EL (cell line): ENCODE measurements around the gene OR7G1.
A peak's percentile ranks its signal among the peaks of the same experiment; 100 is the strongest.

ENCODE experiments used
- DNase-seq: peaks from one replicate; pipeline ENCODE4 v3.0.0-alpha.2; 2016

The OR7G1 gene, protein sequence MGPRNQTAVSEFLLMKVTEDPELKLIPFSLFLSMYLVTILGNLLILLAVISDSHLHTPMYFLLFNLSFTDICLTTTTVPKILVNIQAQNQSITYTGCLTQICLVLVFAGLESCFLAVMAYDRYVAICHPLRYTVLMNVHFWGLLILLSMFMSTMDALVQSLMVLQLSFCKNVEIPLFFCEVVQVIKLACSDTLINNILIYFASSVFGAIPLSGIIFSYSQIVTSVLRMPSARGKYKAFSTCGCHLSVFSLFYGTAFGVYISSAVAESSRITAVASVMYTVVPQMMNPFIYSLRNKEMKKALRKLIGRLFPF

GRCh38 chr19:9115307-9115813, at the start of gene OR7G1:
Gene OR7G1 (minus strand): TSS chr19:9115763. CDS start chr19:9115763, 0 bp downstream.
- DNase-seq, result no peak

DNA sequence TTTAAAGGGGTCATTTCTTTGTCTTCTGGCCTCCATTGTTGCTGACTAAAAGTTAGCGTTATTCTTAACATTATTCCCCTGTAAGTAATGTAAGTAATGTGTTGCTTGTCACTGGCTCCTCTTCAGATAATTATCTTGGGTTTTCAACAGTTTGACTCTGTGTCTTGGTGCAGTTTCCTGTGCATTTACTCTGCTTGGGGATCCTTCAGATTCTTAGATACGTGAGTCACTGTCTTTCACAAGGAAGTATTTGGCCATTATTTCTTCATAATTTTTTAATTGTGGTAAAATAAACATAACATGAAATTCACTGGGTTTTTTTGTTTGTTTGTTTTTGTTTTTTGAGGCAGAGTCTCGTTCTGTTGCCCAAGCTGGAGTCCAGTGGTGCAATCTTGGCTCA, 49.7 kb upstream of the OR7G1 start:
- peak; percentile 37 for DNase-seq

GRCh38 chr19:9161427-9161826, 45.9 kb upstream of the OR7G1 start:
- no peak for DNase-seq

DNA sequence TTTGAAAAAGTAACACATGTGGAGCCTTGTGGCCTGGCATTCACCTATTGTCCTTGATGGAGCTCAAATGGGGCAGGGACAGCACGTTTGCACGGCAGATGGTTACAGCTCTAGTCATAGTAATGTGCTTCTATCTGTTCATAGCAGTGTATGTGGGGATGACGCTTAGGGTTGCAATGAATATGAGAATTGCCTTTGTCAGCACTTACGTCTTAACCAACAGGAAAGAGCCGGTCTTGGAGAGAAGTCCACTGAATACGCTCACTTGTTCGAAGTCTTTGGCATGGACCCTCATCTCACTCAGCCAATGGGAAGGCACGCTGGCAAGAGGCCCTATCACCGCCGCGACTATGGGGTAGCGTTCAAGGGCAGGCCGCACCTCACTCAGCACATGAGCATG, 44.3 kb upstream of the OR7G1 start:
- no peak for DNase-seq

- no peak for DNase-seq
Measured at GRCh38 chr19:9156304-9156703, 40.7 kb upstream of the OR7G1 start.

DNA sequence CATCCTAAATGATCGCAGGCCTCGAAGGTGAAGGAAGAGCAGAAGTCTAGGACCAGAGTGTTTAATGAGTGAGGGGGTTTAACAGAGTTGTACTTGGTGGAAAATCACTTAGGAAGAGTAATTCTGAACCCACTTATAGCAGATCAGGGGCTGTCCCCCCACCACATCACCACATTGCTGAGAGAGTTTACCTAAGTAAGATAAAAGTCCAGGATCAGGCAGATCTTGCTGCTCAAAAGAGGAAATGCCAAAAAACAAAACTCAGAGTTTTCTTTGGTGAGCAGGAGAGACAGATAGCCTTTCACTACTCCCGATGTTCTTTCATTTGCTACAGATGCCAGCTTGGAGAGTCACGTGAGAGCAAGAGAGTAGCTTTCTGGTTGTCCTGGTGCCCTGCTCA, 40.0 kb upstream of the OR7G1 start:
- DNase-seq, result no peak

DNA sequence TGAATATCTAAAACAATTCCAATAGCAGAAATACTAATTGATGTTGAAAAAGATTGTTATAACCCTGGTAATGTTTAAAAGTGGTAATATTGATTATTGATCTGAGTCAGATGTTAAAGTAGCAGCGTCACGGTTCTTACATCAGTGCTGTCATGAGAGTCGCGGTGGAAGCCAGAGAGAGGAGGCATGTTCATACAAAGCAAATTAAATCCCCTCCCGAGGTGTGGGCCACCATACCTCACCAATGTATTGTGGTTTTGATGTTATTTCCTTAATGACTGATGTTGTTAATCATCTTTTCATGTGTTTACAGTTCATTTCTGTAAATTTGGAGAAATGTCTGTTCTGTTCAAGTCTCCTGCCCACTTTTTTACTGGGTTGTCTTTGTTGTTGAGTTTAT, 35.8 kb upstream of the OR7G1 start:
- no peak for DNase-seq

DNA sequence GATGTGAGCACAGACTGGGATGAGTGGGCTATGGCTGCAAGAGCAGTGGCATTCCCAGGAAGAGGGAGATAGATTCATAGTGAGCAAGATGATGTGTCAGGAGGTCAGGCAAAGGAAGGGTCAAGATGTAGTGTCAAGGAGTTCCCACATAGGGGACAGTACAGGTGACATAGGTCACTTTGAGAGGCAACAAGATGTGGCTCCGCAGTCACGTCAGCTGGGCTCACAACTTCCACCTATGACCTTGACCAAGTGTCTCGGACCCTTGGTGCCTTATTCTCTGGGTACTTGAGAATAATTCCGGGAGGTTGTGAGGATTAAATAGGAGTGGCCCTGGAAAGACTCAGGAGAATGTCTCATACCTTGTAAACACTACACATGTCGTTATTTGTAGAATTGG, 35.1 kb upstream of the OR7G1 start:
- DNase-seq, result no peak

GRCh38 chr19:9149997-9150396, 34.4 kb upstream of the OR7G1 start:
- no peak for DNase-seq

- DNase-seq, result no peak
Measured at GRCh38 chr19:9148697-9149096, 33.1 kb upstream of the OR7G1 start.

GRCh38 chr19:9146882-9147281, 31.3 kb upstream of the OR7G1 start:
- DNase-seq, result no peak

- DNase-seq, result no peak
Measured at GRCh38 chr19:9144920-9145319, 29.4 kb upstream of the OR7G1 start.

DNA sequence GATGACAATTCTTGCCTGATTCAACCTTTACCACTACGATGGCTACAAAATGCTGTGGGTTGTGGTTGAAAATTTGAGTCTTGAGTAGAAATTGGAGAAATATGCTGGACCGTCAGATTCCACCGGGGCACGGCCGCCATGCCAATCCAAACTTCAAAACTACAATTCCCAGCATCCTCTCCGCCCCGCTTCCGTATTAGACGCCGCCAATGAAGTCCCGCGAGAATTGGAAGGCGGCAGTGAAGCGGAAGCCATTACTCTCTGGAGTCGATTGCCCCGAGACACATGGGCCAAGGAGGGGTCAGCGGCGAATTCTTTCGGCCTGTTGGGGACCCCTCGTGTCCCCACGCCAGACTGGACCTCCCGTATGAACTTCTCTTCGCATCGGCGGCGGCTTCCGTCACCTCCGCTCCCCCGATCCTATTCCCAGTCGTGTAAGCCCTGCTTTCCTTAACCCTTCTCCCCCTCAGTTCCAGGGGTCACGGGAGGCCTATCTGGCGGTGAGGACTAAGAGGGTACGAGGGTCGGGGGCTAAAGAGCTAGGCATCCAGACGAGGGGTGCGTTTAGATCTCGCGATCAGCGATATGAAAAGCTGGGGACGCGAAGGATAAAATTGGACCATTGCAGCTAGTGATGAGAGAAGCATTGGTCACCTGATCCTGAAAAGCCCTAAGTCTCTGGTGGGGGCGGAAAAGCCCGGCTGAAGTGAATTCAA, 24.8 kb upstream of the OR7G1 start, which contains the start of gene ZNF317:
ZNF317 (plus strand) TSS at position 239 of the 716 bp plus-strand sequence. CDS start 15,620 bp downstream, outside the sequence.
- peak; percentile 94 for DNase-seq

- DNase-seq, result no peak
Measured at GRCh38 chr19:9139609-9140158, 24.1 kb upstream of the OR7G1 start.

DNA sequence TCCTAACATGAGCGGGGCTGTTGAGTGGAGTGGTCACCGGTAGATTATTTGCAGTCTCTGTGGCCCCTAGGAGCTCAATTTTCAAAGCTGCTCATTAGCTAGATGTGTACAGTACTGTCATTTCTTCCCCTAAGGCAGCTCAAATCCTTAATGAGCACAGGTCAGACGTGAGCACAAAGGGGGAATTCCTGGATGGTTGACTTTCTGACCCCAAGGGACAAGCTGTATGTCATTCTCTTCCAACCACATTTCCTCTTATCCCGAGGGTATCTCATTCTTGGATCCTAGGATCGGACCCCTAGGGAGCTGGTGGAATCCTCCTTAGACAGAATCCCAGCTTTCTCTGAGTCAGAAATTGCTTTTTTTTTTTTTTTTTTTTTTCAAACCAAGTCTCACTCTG, 16.9 kb upstream of the OR7G1 start:
- peak; percentile 14 for DNase-seq

DNA sequence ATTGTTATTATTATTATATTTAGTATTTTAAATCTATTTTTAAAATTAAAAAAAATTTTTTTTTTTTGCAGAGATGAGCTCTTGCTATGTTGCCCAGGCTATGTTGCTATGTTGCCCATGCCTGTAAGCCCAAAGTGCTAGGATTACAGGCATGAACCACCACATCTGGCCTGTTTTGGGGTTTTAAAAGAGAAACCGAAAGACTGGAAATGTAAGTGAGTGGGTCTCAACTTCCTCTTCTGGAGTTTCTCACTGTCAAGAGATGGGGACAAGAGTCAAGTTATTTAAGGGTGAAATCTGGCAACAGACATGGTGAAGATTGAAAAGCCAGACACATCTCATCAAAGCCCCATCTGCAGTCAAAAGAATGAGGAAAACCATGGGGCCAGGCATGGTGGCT, 15.4 kb upstream of the OR7G1 start:
- DNase-seq, result no peak

DNA sequence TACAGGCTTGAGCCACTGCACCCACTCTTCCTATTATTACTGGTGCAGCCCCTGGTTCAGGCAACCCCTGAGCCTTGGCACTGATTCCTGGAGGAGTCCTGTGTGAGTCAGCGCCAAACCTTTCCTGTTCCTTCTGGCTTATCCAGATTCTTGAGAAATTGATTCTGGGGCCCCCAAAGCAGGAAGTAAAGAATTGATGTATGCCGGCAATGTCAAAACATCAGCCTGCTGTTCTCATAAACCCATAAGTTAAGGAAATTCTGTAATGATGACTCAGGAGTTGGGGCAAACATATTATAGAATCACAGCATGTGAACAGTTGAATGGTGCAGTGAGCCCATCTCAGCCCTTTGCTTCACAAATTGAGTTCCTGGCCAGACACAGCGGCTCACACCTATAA, 12.6 kb upstream of the OR7G1 start:
- peak; percentile 71 for DNase-seq

DNA sequence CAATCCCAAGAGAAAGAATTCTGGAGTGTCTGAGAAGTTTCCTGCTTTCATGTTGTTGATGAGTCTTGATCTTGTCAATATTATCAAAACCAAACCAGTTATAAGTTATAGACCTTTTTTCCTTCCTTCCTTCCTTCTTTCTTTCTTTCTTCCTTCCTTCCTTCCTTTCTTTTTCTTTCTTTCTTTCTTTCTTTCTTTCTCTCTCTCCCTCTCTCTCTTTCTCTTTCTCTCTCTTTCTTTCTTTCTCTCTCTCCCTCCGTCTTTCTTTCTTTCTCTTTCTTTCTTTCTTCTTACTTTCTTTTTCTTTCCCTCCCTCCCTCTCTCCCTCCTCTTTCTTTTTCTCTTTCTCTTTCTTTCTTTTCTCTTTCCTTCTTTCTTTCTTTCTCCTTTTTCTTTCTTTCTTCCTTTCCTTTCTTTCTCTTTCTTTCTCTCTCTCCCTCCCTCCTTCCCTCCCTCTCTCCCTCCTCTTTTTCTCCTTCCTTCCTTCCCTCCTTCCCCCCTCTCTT, 11.4 kb upstream of the OR7G1 start, which contains the start of gene OR7G3:
OR7G3 (minus strand) TSS at position 51 of the 506 bp plus-strand sequence; CDS start at position 51, 0 bp downstream.
- DNase-seq, result no peak

GRCh38 chr19:9116547-9116946, 984 bp upstream of the OR7G1 start:
- DNase-seq, result no peak

DNA sequence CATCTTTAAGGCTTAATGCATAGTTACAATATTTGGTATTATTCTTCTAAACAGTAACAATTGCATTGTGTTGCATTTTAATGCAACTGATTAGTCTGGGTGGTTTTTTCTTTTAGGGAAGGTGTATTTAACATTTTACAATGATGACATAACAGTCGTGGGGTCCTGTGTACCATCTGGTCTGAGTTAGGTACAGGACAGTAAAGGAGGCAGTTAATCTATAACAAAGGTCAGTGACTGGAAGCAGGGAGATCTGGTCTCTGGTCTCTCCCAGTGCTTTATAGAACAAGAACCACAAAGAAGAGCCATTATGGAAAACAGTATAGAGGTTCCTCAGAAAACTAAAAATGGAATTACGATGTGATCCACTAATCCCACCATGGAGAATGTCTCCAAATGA, 5.6 kb downstream of the OR7G1 start:
- no peak for DNase-seq

DNA sequence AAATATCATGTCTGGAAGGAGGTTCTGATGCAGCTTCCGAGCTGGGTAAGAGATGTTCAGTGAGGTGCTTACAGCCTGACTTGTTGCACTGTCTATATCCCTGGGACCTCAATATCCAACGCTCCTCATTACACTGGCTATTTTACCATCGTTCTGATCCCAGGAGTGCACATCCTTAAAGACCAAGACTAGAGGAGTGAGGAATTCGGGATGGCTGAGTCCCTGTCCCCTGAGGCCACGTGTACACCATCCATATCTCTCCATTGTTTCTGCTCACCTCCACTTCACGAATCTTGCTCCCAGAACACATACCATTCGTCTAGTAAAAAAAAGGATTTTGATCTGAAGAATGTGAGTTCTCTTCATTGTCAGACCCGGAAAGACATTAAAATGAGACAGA, 8.2 kb downstream of the OR7G1 start, which contains the start of gene OR7G2:
OR7G2 (minus strand) TSS at position 101 of the 400 bp plus-strand sequence. CDS start 4,232 bp downstream, outside the sequence.
- DNase-seq, result no peak

DNA sequence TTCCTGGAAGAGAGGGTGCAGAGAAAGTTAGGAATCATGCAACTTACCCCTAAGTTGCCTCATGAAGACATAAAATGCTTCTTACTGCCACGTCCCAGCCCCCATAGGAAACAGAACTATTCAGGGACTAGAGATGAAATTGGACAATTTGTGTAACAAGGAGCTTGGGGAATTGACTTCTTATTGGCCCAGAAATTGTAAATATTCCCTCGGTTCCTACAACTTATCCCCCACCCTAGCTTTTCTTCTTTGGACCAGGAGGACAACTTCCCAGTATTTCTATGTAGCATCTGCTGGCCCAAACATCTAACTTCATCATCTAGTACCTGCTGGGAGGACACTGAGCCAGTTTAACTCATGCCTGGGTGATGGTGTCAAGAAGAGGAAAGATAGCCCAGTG, 28.8 kb downstream of the OR7G1 start, which contains the start of gene OR1M1:
OR1M1 (plus strand) TSS at position 301 of the 400 bp plus-strand sequence. CDS start 6,184 bp downstream, outside the sequence.
- DNase-seq, result no peak

GRCh38 chr19:9078651-9079050, 36.9 kb downstream of the OR7G1 start:
- no peak for DNase-seq
